ENCODE results near the gene TRERF1.

DNA sequence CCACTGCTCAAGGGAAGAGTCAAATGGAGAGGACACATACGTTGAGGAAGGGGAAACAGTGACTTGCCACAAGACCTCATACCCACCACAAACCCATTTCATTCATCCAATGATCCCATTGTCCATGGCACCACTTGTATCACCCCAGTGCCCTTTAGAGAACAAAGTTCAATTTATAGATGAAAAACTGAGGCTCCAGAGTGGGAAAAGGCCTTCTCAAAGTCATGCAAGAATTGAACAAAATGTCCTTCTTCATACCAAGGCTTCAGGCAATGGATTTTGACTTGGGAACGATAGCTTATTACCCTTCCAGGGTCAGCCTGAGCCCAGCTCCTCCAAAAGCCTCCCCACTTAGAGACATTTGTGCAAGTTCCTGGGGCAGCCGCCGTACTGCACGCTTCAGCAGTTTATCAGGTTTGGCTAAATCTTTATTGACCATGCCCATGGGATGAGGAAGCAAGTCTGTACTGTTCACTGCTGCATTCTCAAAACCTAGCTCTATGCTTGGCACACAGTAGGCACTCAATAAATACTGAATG is 186.8 kb downstream of the TRERF1 start:
- TF ChIP-seq, protein P1, sequence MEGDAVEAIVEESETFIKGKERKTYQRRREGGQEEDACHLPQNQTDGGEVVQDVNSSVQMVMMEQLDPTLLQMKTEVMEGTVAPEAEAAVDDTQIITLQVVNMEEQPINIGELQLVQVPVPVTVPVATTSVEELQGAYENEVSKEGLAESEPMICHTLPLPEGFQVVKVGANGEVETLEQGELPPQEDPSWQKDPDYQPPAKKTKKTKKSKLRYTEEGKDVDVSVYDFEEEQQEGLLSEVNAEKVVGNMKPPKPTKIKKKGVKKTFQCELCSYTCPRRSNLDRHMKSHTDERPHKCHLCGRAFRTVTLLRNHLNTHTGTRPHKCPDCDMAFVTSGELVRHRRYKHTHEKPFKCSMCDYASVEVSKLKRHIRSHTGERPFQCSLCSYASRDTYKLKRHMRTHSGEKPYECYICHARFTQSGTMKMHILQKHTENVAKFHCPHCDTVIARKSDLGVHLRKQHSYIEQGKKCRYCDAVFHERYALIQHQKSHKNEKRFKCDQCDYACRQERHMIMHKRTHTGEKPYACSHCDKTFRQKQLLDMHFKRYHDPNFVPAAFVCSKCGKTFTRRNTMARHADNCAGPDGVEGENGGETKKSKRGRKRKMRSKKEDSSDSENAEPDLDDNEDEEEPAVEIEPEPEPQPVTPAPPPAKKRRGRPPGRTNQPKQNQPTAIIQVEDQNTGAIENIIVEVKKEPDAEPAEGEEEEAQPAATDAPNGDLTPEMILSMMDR (IDR thresholded peaks at IDR 0.05; ENCODE audit: low read length), result no peak
- no peak for TF ChIP-seq EZH2 (IDR thresholded peaks at IDR 0.05; ENCODE audit: borderline replicate concordance, low read length)

Data from OCI-LY1 (cell line).